ENCODE data around the gene EFNA3. TPM values are rescaled to one million over a fixed set of nuclear protein-coding genes. Genes with fewer than 3 reads are reported as not detected.

Gene EFNA3
- total RNA-seq, 4 donors from 2014 or later, result 2.3 to 8.7 (median 5.3) TPM

GRCh38 chr1:155093911-155094621 is 15.4 kb downstream of the EFNA3 start:
- H3K36me3 ChIP-seq, result no peaks in the 10 kb centered on the region
- H3K9me3 ChIP-seq, result no peaks in the 10 kb centered on the region
- H3K27ac ChIP-seq, result peak overlapping the region in 2 of 4 donors; percentile 46 to 50
- H3K27me3 ChIP-seq, result no peaks in the 10 kb centered on the region
- TF ChIP-seq POLR2A (IDR thresholded peaks at IDR 0.05), result no peak
- TF ChIP-seq, protein P1, sequence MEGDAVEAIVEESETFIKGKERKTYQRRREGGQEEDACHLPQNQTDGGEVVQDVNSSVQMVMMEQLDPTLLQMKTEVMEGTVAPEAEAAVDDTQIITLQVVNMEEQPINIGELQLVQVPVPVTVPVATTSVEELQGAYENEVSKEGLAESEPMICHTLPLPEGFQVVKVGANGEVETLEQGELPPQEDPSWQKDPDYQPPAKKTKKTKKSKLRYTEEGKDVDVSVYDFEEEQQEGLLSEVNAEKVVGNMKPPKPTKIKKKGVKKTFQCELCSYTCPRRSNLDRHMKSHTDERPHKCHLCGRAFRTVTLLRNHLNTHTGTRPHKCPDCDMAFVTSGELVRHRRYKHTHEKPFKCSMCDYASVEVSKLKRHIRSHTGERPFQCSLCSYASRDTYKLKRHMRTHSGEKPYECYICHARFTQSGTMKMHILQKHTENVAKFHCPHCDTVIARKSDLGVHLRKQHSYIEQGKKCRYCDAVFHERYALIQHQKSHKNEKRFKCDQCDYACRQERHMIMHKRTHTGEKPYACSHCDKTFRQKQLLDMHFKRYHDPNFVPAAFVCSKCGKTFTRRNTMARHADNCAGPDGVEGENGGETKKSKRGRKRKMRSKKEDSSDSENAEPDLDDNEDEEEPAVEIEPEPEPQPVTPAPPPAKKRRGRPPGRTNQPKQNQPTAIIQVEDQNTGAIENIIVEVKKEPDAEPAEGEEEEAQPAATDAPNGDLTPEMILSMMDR (IDR thresholded peaks at IDR 0.05), result peak in 4 of 6 experiments; percentile 24 to 66 (median 58)
- H3K4me3 ChIP-seq, result no peak overlapping the region
- DNase-seq, result peak in 2 of 3 donors; percentile 50 to 55
- H3K4me1 ChIP-seq, result peaks cover 0 to 20% (median 3%) of the 10 kb centered on the region in 4 donors

DNA sequence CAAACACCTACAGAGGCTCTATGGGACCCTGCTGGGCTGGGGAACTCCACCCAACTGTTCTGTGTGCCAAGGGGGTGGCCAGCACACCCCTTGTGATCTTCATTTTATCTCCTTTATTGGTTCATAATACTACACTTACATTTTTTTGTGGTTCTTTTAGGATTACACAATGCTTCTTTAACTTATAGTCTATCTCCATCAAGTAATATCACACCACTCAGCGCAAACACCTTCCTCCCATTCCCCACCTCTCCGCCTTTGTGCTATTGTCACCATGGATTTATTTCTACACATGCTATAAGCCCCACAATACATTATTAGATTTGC is 15.9 kb downstream of the EFNA3 start:
- no peaks in the 10 kb centered on the region for H3K9me3 ChIP-seq
- H3K27ac ChIP-seq, result peak overlapping the region in 2 of 4 donors; percentile 46 to 50
- H3K36me3 ChIP-seq, result no peaks in the 10 kb centered on the region
- peaks cover 0 to 23% (median 3%) of the 10 kb centered on the region in 4 donors for H3K4me1 ChIP-seq
- no peaks in the 10 kb centered on the region for H3K27me3 ChIP-seq
- DNase-seq, result no peak
- TF ChIP-seq POLR2A (IDR thresholded peaks at IDR 0.05), result no peak
- TF ChIP-seq, protein P1 (IDR thresholded peaks at IDR 0.05), result no peak
- H3K4me3 ChIP-seq, result no peak overlapping the region

GRCh38 chr1:155099331-155099730 is 20.7 kb downstream of the EFNA3 start:
- peak in 1 of 3 donors; percentile 55 for DNase-seq
- Histone ChIP-seq H3K9me3 (no peaks in the 10 kb centered on the region), H3K27me3 (no peaks in the 10 kb centered on the region), H3K36me3 (no peaks in the 10 kb centered on the region), H3K4me1 (peaks cover 0 to 21% (median 0%) of the 10 kb centered on the region in 4 donors), H3K27ac (peak overlapping the region in 1 of 4 donors; percentile 67), H3K4me3 (no peak overlapping the region)
- peak in 1 of 2 donors; percentile 26 for TF ChIP-seq POLR2A (IDR thresholded peaks at IDR 0.05)
- TF ChIP-seq, protein P1 (IDR thresholded peaks at IDR 0.05), result no peak

DNA sequence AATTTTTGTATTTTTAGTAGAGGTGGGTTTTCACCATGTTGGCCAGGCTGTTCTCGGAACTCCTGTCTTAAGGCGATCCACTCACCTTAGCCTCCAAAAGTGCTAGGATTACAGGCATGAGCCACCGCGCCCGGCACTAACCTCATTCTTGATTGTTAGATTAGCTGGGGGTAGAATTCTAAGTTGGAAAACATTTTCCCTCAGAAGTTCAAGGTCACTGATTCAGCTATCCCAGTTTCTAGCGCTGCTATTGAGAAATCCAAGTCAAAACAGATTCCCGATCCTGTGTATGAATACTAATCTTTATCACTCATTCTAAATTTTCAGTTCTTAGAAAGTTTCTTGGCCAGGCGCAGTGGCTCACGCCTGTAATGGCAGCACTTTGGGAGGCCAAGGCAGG is 24.7 kb downstream of the EFNA3 start:
- DNase-seq, result no peak
- H3K4me1 ChIP-seq, result peaks cover 0 to 18% (median 0%) of the 10 kb centered on the region in 4 donors
- H3K27me3 ChIP-seq, result no peaks in the 10 kb centered on the region
- no peaks in the 10 kb centered on the region for H3K9me3 ChIP-seq
- H3K27ac ChIP-seq, result no peak overlapping the region
- TF ChIP-seq, protein P1 (IDR thresholded peaks at IDR 0.05), result no peak
- no peak for TF ChIP-seq POLR2A (IDR thresholded peaks at IDR 0.05)
- H3K4me3 ChIP-seq, result no peak overlapping the region
- no peaks in the 10 kb centered on the region for H3K36me3 ChIP-seq

- TF ChIP-seq, protein P1 (IDR thresholded peaks at IDR 0.05), result no peak
- no peak for TF ChIP-seq POLR2A (IDR thresholded peaks at IDR 0.05)
- Histone ChIP-seq H3K4me3 (no peak overlapping the region), H3K27ac (peak overlapping the region in 2 of 4 donors; percentile 37 to 55), H3K27me3 (no peaks in the 10 kb centered on the region), H3K36me3 (no peaks in the 10 kb centered on the region), H3K4me1 (peaks cover 0 to 13% (median 0%) of the 10 kb centered on the region in 4 donors), H3K9me3 (no peaks in the 10 kb centered on the region)
- DNase-seq, result no peak
Measured at GRCh38 chr1:155104605-155105534, 26.2 kb downstream of the EFNA3 start.
